Left lung (tissue), 10 donors: ENCODE measurements around the gene DTYMK. TPM values are rescaled to one million over a fixed set of nuclear protein-coding genes. Genes with fewer than 3 reads are reported as not detected.

ENCODE experiments used
- ATAC-seq: fragments of 200-7000 bp; cut with Tn5 transposase; one replicate; pipeline ENCODE4 v1.9.1; 2020; ENCODE audit warnings: moderate library complexity
- DNase-seq, 4 donors: peaks; one replicate each; pipeline ENCODE4 v3.0.0-alpha.2; 2013 to 2020
- H3K27ac ChIP-seq, 2 donors: fragments of 200-600 bp; sonication (generic) in 1 of 2; one replicate each; pipeline versions ENCODE4 v1.5.0 to v1.8.0; 2020 to 2021
- H3K27me3 ChIP-seq, 2 donors: fragments of 200-600 bp; sonication (generic) in 1 of 2; one replicate each; pipeline versions ENCODE4 v1.5.0 to v1.8.0; 2020 to 2021
- H3K36me3 ChIP-seq, 2 donors: fragments of 200-600 bp; sonication (generic) in 1 of 2; one replicate each; pipeline versions ENCODE4 v1.5.0 to v1.8.0; 2020 to 2021
- H3K4me1 ChIP-seq, 2 donors: fragments of 200-600 bp; one replicate each; pipeline ENCODE4 v1.8.0; 2021
- H3K4me3 ChIP-seq, 2 donors: fragments of 200-600 bp; sonication (generic) in 1 of 2; one replicate each; pipeline versions ENCODE4 v1.5.0 to v1.8.0; 2020 to 2021; ENCODE audit warnings: mild to moderate bottlenecking in 1 of 2
- H3K9me3 ChIP-seq, 2 donors: fragments of 200-600 bp; sonication (generic) in 1 of 2; one replicate each; pipeline versions ENCODE4 v1.5.0 to v1.8.0; 2020 to 2021
- CTCF ChIP-seq, 2 donors: fragments of 200-600 bp; sonication (generic) in 1 of 2; IDR thresholded peaks; one replicate each; pipeline versions ENCODE4 v1.5.0 to v1.8.0; 2021; ENCODE audit warnings: antibody characterized with exemption in 2 of 2
- intact Hi-C, 2 donors: fragments of 100-400 bp; cut with DNase I; formaldehyde crosslinking; loops; one replicate each; pipeline versions ENCODE4 v1.11.2 to v1.14.2; 2022
- polyA plus RNA-seq, 6 donors: library from polyadenylated mRNA; unstranded; fragments of 120-200 nt; gene quantifications; one replicate each; pipeline ENCODE4 v1.2.1, GENCODE V29; 2013; ENCODE audit not compliant: insufficient read length in 6 of 6
- total RNA-seq, 2 donors: library from RNA; stranded (reverse); fragmentation: NEBNext Ultra II Directional; extraction: Animal tissue kit (Norgen Biotek cat#: 25700); gene quantifications; one replicate each; pipeline ENCODE4 v1.2.1, GENCODE V29; 2021
- donor health status: DM: no; HTN: yes; CAD: no.
- donor health status: DM: no; HTN: no; CAD: no.

Gene DTYMK
- total and polyA plus RNA-seq, 8 donors: 28.7 to 56.2 (median 42.2) TPM

DNA sequence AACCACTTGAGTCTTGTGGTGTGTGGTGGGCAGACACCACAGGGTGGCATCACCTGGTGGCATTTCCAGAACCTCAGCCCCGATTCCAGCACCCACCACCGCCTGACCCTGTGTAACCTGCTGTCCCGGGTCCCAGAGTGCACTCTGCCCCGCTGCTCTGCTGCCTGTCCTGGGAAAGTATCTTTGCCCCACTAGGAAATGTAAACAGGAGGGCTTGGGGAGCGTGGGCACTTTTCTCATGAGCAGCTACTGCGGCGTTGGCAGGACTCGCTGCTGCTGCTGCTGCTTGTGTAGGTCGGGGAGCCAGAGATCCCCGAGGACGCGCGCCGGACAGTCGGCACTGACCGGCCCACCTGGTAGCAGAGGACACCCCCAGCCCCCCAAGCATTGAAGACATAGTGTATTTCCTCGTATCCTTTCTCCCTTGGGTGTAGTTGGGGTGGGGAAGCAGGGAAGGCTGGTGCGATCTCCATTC lies 13.4 kb downstream of the DTYMK start:
- TF ChIP-seq CTCF (IDR thresholded peaks at IDR 0.05): no peak
- H3K4me3 ChIP-seq: no peak overlapping the region
- H3K9me3 ChIP-seq: no peaks in the 10 kb centered on the region
- H3K36me3 ChIP-seq: peaks cover 0 to 93% of the 10 kb centered on the region in 2 donors
- DNase-seq (peak in 1 of 4 donors; percentile 48), ATAC-seq (no peak)
- intact Hi-C loops: no loop called here
- H3K27ac ChIP-seq: no peak overlapping the region
- H3K4me1 ChIP-seq: no peaks in the 10 kb centered on the region
- no peaks in the 10 kb centered on the region for H3K27me3 ChIP-seq

DNA sequence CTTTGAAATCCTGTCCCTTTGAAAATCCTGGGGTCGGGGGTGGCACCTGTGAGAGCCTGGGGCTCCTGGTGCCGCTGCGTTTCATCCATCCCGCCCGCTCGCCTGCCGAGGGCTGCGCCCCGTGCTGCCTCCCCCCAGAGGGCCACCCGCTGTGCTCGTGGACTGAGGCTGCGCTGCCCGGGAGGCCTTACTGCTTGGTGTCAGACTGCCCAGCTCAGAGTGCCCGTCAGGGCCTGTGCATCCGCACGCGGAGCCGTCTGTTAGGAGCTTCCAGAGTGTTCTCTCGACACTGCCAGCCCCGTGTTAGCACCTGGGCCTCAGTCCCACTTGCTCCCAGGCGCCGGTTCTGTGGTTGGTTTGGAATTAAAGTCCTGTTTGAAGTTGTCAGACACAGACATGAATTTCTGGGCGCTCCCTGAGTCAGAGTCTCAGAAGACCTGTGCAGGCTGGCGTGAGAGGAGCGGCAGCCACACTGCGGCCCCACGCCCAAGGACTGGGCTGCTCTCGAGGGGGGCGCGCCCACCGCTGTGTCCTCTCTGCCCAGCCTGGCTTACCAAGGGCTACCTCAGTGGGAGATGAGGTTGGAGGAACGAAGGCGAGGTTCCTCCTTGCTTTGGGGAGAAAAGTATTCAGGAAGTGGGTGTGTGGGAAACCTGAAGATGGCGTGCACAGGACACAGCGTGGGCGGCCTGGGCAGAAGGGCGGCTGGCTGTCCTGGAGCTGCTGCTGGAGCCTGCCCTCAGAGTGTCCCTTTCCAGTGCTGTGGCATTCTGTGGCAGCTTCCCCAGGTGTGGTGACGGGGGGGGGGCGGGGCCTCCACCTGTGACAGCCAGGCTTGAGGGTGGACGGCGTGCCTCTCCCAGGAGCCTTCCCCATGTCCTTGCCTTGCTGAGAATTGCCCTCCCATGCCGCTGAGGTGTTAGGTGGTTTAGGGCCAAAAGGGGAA lies 14.1 kb downstream of the DTYMK start:
- intact Hi-C loops: no loop called here
- H3K36me3 ChIP-seq: peaks cover 0 to 93% of the 10 kb centered on the region in 2 donors
- no peak overlapping the region for H3K4me3 ChIP-seq
- DNase-seq (peak in 1 of 4 donors; percentile 76), ATAC-seq (no peak)
- no peak overlapping the region for H3K27ac ChIP-seq
- H3K27me3 ChIP-seq: no peaks in the 10 kb centered on the region
- TF ChIP-seq CTCF (IDR thresholded peaks at IDR 0.05): no peak
- H3K4me1 ChIP-seq: no peaks in the 10 kb centered on the region
- H3K9me3 ChIP-seq: no peaks in the 10 kb centered on the region

- H3K27me3 ChIP-seq: no peaks in the 10 kb centered on the region
- no peaks in the 10 kb centered on the region for H3K9me3 ChIP-seq
- no peak overlapping the region for H3K4me3 ChIP-seq
- H3K27ac ChIP-seq: no peak overlapping the region
- intact Hi-C loops: no loop called here
- DNase-seq (peak in 1 of 4 donors; percentile 53), ATAC-seq (no peak)
- no peaks in the 10 kb centered on the region for H3K4me1 ChIP-seq
- peaks cover 0 to 93% of the 10 kb centered on the region in 2 donors for H3K36me3 ChIP-seq
- TF ChIP-seq CTCF (IDR thresholded peaks at IDR 0.05): no peak
These were observed 15.0 kb downstream of the DTYMK start for GRCh38 chr2:241671457-241672240.

- H3K27ac ChIP-seq: no peak overlapping the region
- ATAC-seq: no peak
- peaks cover 0 to 89% of the 10 kb centered on the region in 2 donors for H3K36me3 ChIP-seq
- H3K4me3 ChIP-seq: no peak overlapping the region
- DNase-seq: peak in 1 of 4 donors; percentile 69
- H3K4me1 ChIP-seq: no peaks in the 10 kb centered on the region
- no peaks in the 10 kb centered on the region for H3K27me3 ChIP-seq
- no peaks in the 10 kb centered on the region for H3K9me3 ChIP-seq
- intact Hi-C loops: no loop called here
- no peak for TF ChIP-seq CTCF (IDR thresholded peaks at IDR 0.05)
These were observed 16.1 kb downstream of the DTYMK start for GRCh38 chr2:241670333-241671110.
